GM21529 (cell line): ENCODE measurements around the gene AP5S1.
A peak's percentile ranks its signal among the peaks of the same experiment; 100 is the strongest.
"Not testable (repeated sequence)": the region's sequence is repeated elsewhere in the genome, so short reads cannot be mapped to it uniquely, and the experiment has no call there.

Source experiments
- ATAC-seq: cut with Tn5 transposase; IDR thresholded peaks from one replicate; pipeline ENCODE4 v1.9.1; 2021; ENCODE audit not compliant: unreplicated experiment

Gene AP5S1

GRCh38 chr20:3842348-3842930, 22.1 kb downstream of the AP5S1 start:
- no peak for ATAC-seq

- no peak for ATAC-seq
Observed at GRCh38 chr20:3843490-3843889, 23.1 kb downstream of the AP5S1 start.

GRCh38 chr20:3843990-3844619, 23.8 kb downstream of the AP5S1 start:
- ATAC-seq, result not testable (repeated sequence)

GRCh38 chr20:3846378-3846739, 26.0 kb downstream of the AP5S1 start:
- ATAC-seq, result no peak

GRCh38 chr20:3846740-3847428, 26.5 kb downstream of the AP5S1 start, which contains the start of gene MAVS:
MAVS (plus strand) TSS chr20:3846834; CDS start chr20:3854625, 7,791 bp downstream.
- peak; percentile 89 for ATAC-seq

- ATAC-seq, result no peak
Observed at GRCh38 chr20:3847429-3847940, 27.1 kb downstream of the AP5S1 start.

- no peak for ATAC-seq
Observed at GRCh38 chr20:3848565-3848964, 28.2 kb downstream of the AP5S1 start.

- ATAC-seq, result no peak
Observed at GRCh38 chr20:3854462-3854871, 34.1 kb downstream of the AP5S1 start.

GRCh38 chr20:3857405-3857804, 37.1 kb downstream of the AP5S1 start:
- ATAC-seq, result no peak

- ATAC-seq, result no peak
Observed at GRCh38 chr20:3858689-3859088, 38.3 kb downstream of the AP5S1 start.

GRCh38 chr20:3861191-3861590, 40.8 kb downstream of the AP5S1 start:
- ATAC-seq, result no peak

GRCh38 chr20:3862333-3862732, 42.0 kb downstream of the AP5S1 start:
- ATAC-seq, result no peak

- no peak for ATAC-seq
Observed at GRCh38 chr20:3863317-3863716, 43.0 kb downstream of the AP5S1 start.

- no peak for ATAC-seq
Observed at GRCh38 chr20:3864518-3864917, 44.2 kb downstream of the AP5S1 start.

- ATAC-seq, result no peak
Observed at GRCh38 chr20:3865152-3865886, 45.0 kb downstream of the AP5S1 start.

GRCh38 chr20:3865887-3866407, 45.6 kb downstream of the AP5S1 start:
- ATAC-seq, result no peak

- ATAC-seq, result no peak
Observed at GRCh38 chr20:3866464-3866863, 46.1 kb downstream of the AP5S1 start.

- ATAC-seq, result no peak
Observed at GRCh38 chr20:3867802-3868201, 47.5 kb downstream of the AP5S1 start.

GRCh38 chr20:3869839-3870634, 49.7 kb downstream of the AP5S1 start:
- no peak for ATAC-seq

- ATAC-seq, result no peak
Observed at GRCh38 chr20:3871550-3872265, 51.4 kb downstream of the AP5S1 start.
